Endothelial cell of umbilical vein (primary cell): ENCODE measurements around the gene MOCS2.
"Not testable (repeated sequence)": the region's sequence is repeated elsewhere in the genome, so short reads cannot be mapped to it uniquely, and the experiment has no call there.

Source experiments
- CTCF ChIP-seq, 2 donors: IDR thresholded peaks; 1 replicate in 1 of 2; 2 replicates in 1 of 2; pipeline ENCODE4 v1.5.1; 2011; ENCODE audit warnings: low read length in 2 of 2, mild to moderate bottlenecking in 2 of 2, moderate library complexity in 2 of 2, control low read depth in 1 of 2, inconsistent platforms in 1 of 2, low read depth in 1 of 2; ENCODE audit not compliant: insufficient read depth in 1 of 2; ENCODE audit errors: extremely low read depth in 1 of 2
- MAX ChIP-seq: IDR thresholded peaks from 2 replicates; pipeline ENCODE4 v1.6.1; 2011; ENCODE audit not compliant: insufficient read depth, insufficient read length
- POLR2A ChIP-seq: IDR thresholded peaks from 2 replicates; pipeline ENCODE4 v1.6.1; 2012; ENCODE audit warnings: low read depth, mild to moderate bottlenecking, control low read depth, low read length

- not testable (repeated sequence) for TF ChIP-seq POLR2A; CTCF (IDR thresholded peaks at IDR 0.05; ENCODE audit: extremely low read depth in 1 of 2, insufficient read depth in 1 of 2, low read depth in 1 of 2, low read length in 2 of 2); MAX
Observed at GRCh38 chr5:53112307-53112706, 2.8 kb upstream of the MOCS2 start.
